Prostate gland (tissue), 2 donors: Measurements from ENCODE around the gene FHIT. TPM values are rescaled to one million over a fixed set of nuclear protein-coding genes. Genes with fewer than 3 reads are reported as not detected.

Source experiments
- DNase-seq: peaks from one replicate; pipeline ENCODE4 v3.0.0-alpha.2; 2019; ENCODE audit warnings: low spot score
- H3K27ac ChIP-seq, 2 donors: fragments of 200-600 bp; sonication (generic); 2 replicates each; pipeline ENCODE4 v1.5.1; 2017 to 2019
- H3K27me3 ChIP-seq: fragments of 200-600 bp; sonication (generic); replicated peaks from 2 replicates; pipeline ENCODE4 v1.5.1; 2019; ENCODE audit not compliant: insufficient read depth
- H3K36me3 ChIP-seq, 2 donors: fragments of 200-600 bp; sonication (generic); 1 replicate in 1 of 2; 2 replicates in 1 of 2; pipeline versions ENCODE4 v1.5.1 to v1.8.1; 2017 to 2019
- H3K4me1 ChIP-seq: fragments of 200-600 bp; sonication (generic); replicated peaks from 2 replicates; pipeline ENCODE4 v1.5.1; 2019
- H3K4me3 ChIP-seq, 2 donors: fragments of 200-600 bp; sonication (generic); 2 replicates each; pipeline ENCODE4 v1.5.1; 2017 to 2019
- H3K9me3 ChIP-seq: fragments of 200-600 bp; sonication (generic); 2 replicates; pipeline ENCODE4 v1.5.1; 2017
- CTCF ChIP-seq, 4 experiments: fragments of 200-600 bp in 2 of 4; fragments of 450-650 bp in 2 of 4; sonication (generic) in 2 of 4; IDR thresholded peaks; 1 replicate in 3 of 4; 2 replicates in 1 of 4; pipeline ENCODE4 v1.5.1; 2016 to 2019; ENCODE audit warnings: antibody characterized with exemption in 4 of 4, mild to moderate bottlenecking in 2 of 4, moderate library complexity in 2 of 4
- POLR2A ChIP-seq: fragments of 450-650 bp; IDR thresholded peaks from one replicate; pipeline ENCODE4 v1.6.1; 2016; ENCODE audit warnings: antibody characterized with exemption, mild to moderate bottlenecking
- POLR2AphosphoS5 ChIP-seq: sonication (generic); formaldehyde crosslinking; IDR thresholded peaks from one replicate; pipeline ENCODE4 v1.6.1; 2017; ENCODE audit warnings: antibody characterized with exemption
- WGBS: methylation state at CpG from one replicate; pipeline ENCODE4 v1.1.5; 2018; 5-methylcytosine and 5-hydroxymethylcytosine counted together
- intact Hi-C: fragments of 100-400 bp; cut with DNase I; formaldehyde crosslinking; loops from one replicate; pipeline ENCODE4 v1.14.2; 2022
- total RNA-seq, 2 donors: library from RNA; depleted of rRNA; stranded (reverse); fragments of >200 nt; gene quantifications; one replicate each; pipeline ENCODE4 v1.1.0, GENCODE V29; 2016

The FHIT gene
- total RNA-seq, 2 donors from 2014 or later: 6.4 to 10.4 TPM

GRCh38 chr3:61181874-61182273 is 69.4 kb downstream of the FHIT start:
- no peaks in the 10 kb centered on the region for H3K9me3 ChIP-seq
- H3K27me3 ChIP-seq: no peaks in the 10 kb centered on the region
- intact Hi-C loops: no loop called here
- H3K27ac ChIP-seq: no peak overlapping the region
- H3K36me3 ChIP-seq: no peaks in the 10 kb centered on the region
- TF ChIP-seq CTCF (IDR thresholded peaks at IDR 0.05): no peak
- no peak for TF ChIP-seq POLR2AphosphoS5
- TF ChIP-seq POLR2A: no peak
- H3K4me1 ChIP-seq: no peaks in the 10 kb centered on the region
- no peak for DNase-seq
- 69% methylated on average over 2 of the region's 2 CpGs for WGBS
- H3K4me3 ChIP-seq: no peak overlapping the region

- Histone ChIP-seq H3K4me1 (no peaks in the 10 kb centered on the region), H3K27ac (no peak overlapping the region), H3K4me3 (no peak overlapping the region), H3K36me3 (no peaks in the 10 kb centered on the region), H3K9me3 (no peaks in the 10 kb centered on the region), H3K27me3 (no peaks in the 10 kb centered on the region)
- 68% methylated on average over 2 of the region's 2 CpGs for WGBS
- intact Hi-C loops: no loop called here
- TF ChIP-seq POLR2A (no peak), POLR2AphosphoS5 (no peak), CTCF (IDR thresholded peaks at IDR 0.05) (no peak)
- no peak for DNase-seq
Measured at GRCh38 chr3:61180206-61180605, 71.0 kb downstream of the FHIT start.

DNA sequence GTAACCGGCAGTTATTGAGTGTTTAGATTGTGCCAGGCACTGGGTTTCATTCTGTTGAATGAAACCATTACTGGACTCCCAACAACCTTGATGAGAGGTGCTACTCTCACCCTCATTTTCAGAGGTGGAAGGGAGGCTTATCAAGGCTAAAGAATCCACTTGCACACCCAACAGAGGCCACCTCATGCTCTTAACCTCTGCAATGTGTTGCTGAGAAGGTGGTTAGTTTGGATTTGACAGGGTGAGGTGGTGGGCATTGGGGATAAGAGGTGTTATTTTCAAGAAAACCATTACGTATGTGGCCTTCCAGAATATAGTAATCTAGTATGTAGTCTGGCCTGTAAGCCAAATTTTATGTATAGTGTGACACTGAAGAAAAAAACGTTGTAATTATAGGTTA is 73.1 kb downstream of the FHIT start:
- no peak for TF ChIP-seq POLR2AphosphoS5
- no peak for TF ChIP-seq CTCF (IDR thresholded peaks at IDR 0.05)
- no peak for TF ChIP-seq POLR2A
- no peak overlapping the region for H3K27ac ChIP-seq
- H3K4me3 ChIP-seq: no peak overlapping the region
- no peaks in the 10 kb centered on the region for H3K36me3 ChIP-seq
- 88% methylated on average over 3 of the region's 3 CpGs for WGBS
- no peaks in the 10 kb centered on the region for H3K9me3 ChIP-seq
- intact Hi-C loops: no loop called here
- no peak for DNase-seq
- no peaks in the 10 kb centered on the region for H3K4me1 ChIP-seq
- no peaks in the 10 kb centered on the region for H3K27me3 ChIP-seq

GRCh38 chr3:61177450-61177849 is 73.8 kb downstream of the FHIT start:
- intact Hi-C loops: no loop called here
- Histone ChIP-seq H3K9me3 (no peaks in the 10 kb centered on the region), H3K4me3 (no peak overlapping the region), H3K27me3 (no peaks in the 10 kb centered on the region), H3K36me3 (no peaks in the 10 kb centered on the region), H3K27ac (no peak overlapping the region), H3K4me1 (no peaks in the 10 kb centered on the region)
- TF ChIP-seq CTCF (IDR thresholded peaks at IDR 0.05): no peak
- no peak for TF ChIP-seq POLR2A
- TF ChIP-seq POLR2AphosphoS5: no peak
- no peak for DNase-seq
- WGBS: 51% methylated on average over 2 of the region's 2 CpGs

DNA sequence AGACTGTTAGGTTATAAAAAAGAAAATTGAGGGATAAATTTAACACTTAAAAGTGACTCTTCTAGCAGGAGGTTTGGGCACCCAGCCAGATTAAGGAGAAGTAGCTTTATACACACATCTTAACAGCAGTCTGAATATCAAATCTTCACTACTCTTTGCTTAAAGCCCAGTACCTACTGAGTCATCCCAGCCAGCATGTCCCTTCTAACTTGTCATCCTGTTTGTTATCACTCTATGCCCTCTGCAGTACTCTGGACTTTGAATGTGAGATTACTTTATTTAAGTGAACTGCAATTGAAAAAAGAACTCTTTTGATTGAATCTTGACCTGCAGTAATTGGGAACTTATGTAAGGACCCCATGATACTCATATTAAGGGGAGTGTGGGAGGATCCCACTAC is 77.6 kb downstream of the FHIT start:
- TF ChIP-seq CTCF (IDR thresholded peaks at IDR 0.05) (no peak), POLR2A (no peak), POLR2AphosphoS5 (no peak)
- no peak for DNase-seq
- Histone ChIP-seq H3K36me3 (no peaks in the 10 kb centered on the region), H3K9me3 (no peaks in the 10 kb centered on the region), H3K27ac (no peak overlapping the region), H3K27me3 (no peaks in the 10 kb centered on the region), H3K4me3 (no peak overlapping the region), H3K4me1 (no peaks in the 10 kb centered on the region)
- intact Hi-C loops: no loop called here
